Liver (tissue), 3 donors: Measurements from ENCODE around the gene MCF2L2.

ENCODE experiments used
- CTCF ChIP-seq: fragments of 150-350 bp; IDR thresholded peaks from 2 replicates; pipeline ENCODE4 v1.5.1; 2017; ENCODE audit warnings: improper control_type of control experiment, low read depth, low read length; ENCODE audit not compliant: missing input control
- EGR1 ChIP-seq, 2 donors: IDR thresholded peaks; 2 replicates each; pipeline ENCODE4 v1.6.1; 2016 to 2018; ENCODE audit warnings: antibody characterized with exemption in 2 of 2, low read depth in 2 of 2
- GABPA ChIP-seq, 2 donors: IDR thresholded peaks in 1 of 2; conservative IDR thresholded peaks in 1 of 2; 2 replicates each; pipeline ENCODE4 v1.6.1; 2016; ENCODE audit warnings: antibody characterized with exemption in 2 of 2, mild to moderate bottlenecking in 1 of 2, moderate library complexity in 1 of 2
- JUND ChIP-seq, 2 donors: IDR thresholded peaks; 2 replicates each; pipeline ENCODE4 v1.6.1; 2016; ENCODE audit warnings: antibody characterized with exemption in 2 of 2
- MAX ChIP-seq: IDR thresholded peaks from 2 replicates; pipeline ENCODE4 v1.6.1; 2016; ENCODE audit warnings: antibody characterized with exemption
- REST ChIP-seq: IDR thresholded peaks from 2 replicates; pipeline ENCODE4 v1.6.1; 2016; ENCODE audit warnings: antibody characterized with exemption, mild to moderate bottlenecking
- SP1 ChIP-seq: IDR thresholded peaks from 2 replicates; pipeline ENCODE4 v1.6.1; 2018; ENCODE audit warnings: antibody characterized with exemption, mild to moderate bottlenecking
- donor health status: healthy.
- donor health status: healthy.

- no peak for TF ChIP-seq EGR1 (IDR thresholded peaks at IDR 0.05; ENCODE audit: low read depth in 2 of 2)
- TF ChIP-seq GABPA (IDR thresholded peaks at IDR 0.05 in 1 of 2, conservative IDR thresholded peaks at IDR 0.05 in 1 of 2) = no peak
- no peak for TF ChIP-seq MAX
- no peak for TF ChIP-seq CTCF
- no peak for TF ChIP-seq JUND (IDR thresholded peaks at IDR 0.05)
- TF ChIP-seq REST = no peak
- TF ChIP-seq SP1 = no peak
Observed at GRCh38 chr3:183392186-183393034, 36.0 kb downstream of the MCF2L2 start.
